Peyer's patch (tissue), 4 donors: Measurements from ENCODE around the gene IFNA1. TPM values are rescaled to one million over a fixed set of nuclear protein-coding genes. Genes with fewer than 3 reads are reported as not detected.
"Not testable (repeated sequence)": the region's sequence is repeated elsewhere in the genome, so short reads cannot be mapped to it uniquely, and the experiment has no call there.

Experiments used
- DNase-seq, 3 donors: peaks; one replicate each; pipeline ENCODE4 v3.0.0-alpha.2; 2017 to 2019
- H3K27ac ChIP-seq, 4 donors: fragments of 200-600 bp; sonication (generic); one replicate each; pipeline ENCODE4 v1.5.1; 2016 to 2019
- H3K27me3 ChIP-seq, 2 donors: fragments of 200-600 bp; sonication (generic); one replicate each; pipeline ENCODE4 v1.5.1; 2019
- H3K36me3 ChIP-seq, 3 donors: fragments of 200-600 bp; sonication (generic); one replicate each; pipeline ENCODE4 v1.5.1; 2016 to 2019
- H3K4me1 ChIP-seq, 4 donors: fragments of 200-600 bp; sonication (generic); one replicate each; pipeline ENCODE4 v1.5.1; 2016 to 2019
- H3K4me3 ChIP-seq, 4 donors: fragments of 200-600 bp; sonication (generic); 1 replicate in 3 of 4; 2 replicates in 1 of 4; pipeline ENCODE4 v1.5.1; 2016 to 2019; ENCODE audit warnings: mild to moderate bottlenecking in 1 of 4
- H3K9me3 ChIP-seq, 4 donors: fragments of 200-600 bp; sonication (generic); one replicate each; pipeline ENCODE4 v1.5.1; 2016 to 2019; ENCODE audit warnings: mild to moderate bottlenecking in 1 of 4
- POLR2A ChIP-seq, 2 donors: fragments of 450-650 bp; IDR thresholded peaks; one replicate each; pipeline ENCODE4 v1.5.1; 2017; ENCODE audit warnings: antibody characterized with exemption in 2 of 2, mild to moderate bottlenecking in 2 of 2, moderate library complexity in 2 of 2
- total RNA-seq, 4 donors: library from RNA; depleted of rRNA; stranded (reverse); fragments of >200 nt; gene quantifications; one replicate each; pipeline ENCODE4 v1.1.0, GENCODE V29; 2016
- TF ChIP-seq, protein P1 (sequence below), 6 experiments: fragments of 450-650 bp in 4 of 6; fragments of 200-600 bp in 2 of 6; sonication (generic) in 1 of 6; IDR thresholded peaks; one replicate each; pipeline ENCODE4 v1.5.1; 2017 to 2019; ENCODE audit warnings: antibody characterized with exemption in 6 of 6, mild to moderate bottlenecking in 3 of 6, moderate library complexity in 1 of 6

IFNA1 gene
- total RNA-seq, 4 donors from 2014 or later, result not detected

DNA sequence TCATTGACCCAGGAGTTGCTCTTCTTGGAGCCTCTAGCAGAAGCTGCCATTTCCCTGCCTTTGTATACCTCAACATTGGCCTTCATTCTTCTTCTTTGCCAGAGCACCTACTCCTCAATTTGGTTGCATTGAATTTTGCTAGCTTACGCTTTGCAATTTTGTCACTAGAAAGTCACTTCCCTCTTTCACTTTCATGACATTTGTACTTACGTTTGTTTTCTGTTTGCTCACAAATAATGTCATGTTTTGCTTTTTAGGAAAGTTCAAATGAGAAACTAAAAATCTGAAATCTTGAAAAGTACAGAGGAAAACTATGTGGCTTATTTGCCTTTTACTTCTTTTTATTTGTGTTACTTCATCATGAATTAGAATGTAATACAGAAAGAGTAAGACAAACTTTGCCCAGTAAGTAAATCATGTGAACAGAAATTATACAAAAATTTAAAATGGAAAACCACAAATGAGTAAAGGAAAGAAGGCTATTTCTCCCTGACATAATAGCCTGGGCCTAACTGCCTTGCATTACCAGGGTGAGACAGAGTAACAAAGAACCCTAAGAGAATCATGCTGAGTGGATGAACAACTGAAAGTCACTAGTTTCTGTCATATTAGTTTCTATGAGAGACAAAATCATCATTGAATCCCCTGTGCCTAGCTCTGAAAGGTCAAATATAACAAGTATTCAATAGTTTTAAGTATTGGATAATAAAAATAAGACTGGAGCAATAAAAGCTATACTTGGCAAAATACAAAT, 7.4 kb upstream of the IFNA1 start:
- no peak for DNase-seq
- Histone ChIP-seq H3K36me3 (no peaks in the 10 kb centered on the region), H3K9me3 (no peaks in the 10 kb centered on the region), H3K27me3 (no peaks in the 10 kb centered on the region), H3K27ac (no peak overlapping the region), H3K4me3 (no peak overlapping the region), H3K4me1 (no peaks in the 10 kb centered on the region)
- TF ChIP-seq POLR2A (IDR thresholded peaks at IDR 0.05), result no peak
- TF ChIP-seq, protein P1, sequence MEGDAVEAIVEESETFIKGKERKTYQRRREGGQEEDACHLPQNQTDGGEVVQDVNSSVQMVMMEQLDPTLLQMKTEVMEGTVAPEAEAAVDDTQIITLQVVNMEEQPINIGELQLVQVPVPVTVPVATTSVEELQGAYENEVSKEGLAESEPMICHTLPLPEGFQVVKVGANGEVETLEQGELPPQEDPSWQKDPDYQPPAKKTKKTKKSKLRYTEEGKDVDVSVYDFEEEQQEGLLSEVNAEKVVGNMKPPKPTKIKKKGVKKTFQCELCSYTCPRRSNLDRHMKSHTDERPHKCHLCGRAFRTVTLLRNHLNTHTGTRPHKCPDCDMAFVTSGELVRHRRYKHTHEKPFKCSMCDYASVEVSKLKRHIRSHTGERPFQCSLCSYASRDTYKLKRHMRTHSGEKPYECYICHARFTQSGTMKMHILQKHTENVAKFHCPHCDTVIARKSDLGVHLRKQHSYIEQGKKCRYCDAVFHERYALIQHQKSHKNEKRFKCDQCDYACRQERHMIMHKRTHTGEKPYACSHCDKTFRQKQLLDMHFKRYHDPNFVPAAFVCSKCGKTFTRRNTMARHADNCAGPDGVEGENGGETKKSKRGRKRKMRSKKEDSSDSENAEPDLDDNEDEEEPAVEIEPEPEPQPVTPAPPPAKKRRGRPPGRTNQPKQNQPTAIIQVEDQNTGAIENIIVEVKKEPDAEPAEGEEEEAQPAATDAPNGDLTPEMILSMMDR (IDR thresholded peaks at IDR 0.05), result no peak

DNA sequence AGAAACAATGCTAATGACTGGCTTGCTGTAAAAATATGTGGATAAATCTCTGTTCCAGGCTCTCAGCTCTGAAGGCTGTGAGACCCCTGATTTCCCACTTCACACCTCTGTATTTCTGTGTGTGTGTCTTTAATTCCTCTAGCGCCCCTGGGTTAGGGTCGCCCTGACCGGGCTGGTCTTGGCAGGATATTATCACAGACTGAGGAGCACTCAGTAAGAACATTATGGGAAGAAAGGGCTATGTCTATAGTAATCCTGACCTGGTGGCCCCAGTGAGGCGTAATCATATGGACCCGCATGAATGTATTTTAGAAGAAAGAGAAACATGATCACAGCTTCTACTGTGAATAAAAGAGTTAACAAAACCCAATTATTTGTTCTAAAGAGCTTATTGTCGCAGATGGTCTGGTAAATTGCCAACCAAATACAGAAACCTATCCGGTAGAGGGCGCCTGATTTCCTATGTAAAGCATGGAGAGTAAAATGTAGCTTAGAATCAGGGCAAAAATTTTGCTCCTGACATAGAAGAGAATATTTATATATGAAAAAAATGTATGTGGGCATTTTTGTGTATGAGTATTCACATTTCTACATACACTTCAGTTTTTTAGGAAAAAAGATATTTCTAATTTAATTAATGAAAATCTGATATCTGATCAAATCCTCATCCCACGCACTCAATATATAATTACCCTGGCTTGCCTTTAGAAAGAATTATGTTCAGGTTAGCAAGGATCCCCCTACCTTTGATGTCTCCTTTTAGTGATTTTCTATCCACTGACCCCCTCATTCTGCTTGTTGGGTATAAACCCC, 5.8 kb upstream of the IFNA1 start:
- Histone ChIP-seq H3K4me1 (no peaks in the 10 kb centered on the region), H3K9me3 (no peaks in the 10 kb centered on the region), H3K4me3 (no peak overlapping the region), H3K36me3 (no peaks in the 10 kb centered on the region), H3K27ac (no peak overlapping the region), H3K27me3 (no peaks in the 10 kb centered on the region)
- peak in 2 of 3 donors; percentile 52 to 75 for DNase-seq
- TF ChIP-seq POLR2A (IDR thresholded peaks at IDR 0.05), result no peak
- TF ChIP-seq, protein P1 (IDR thresholded peaks at IDR 0.05), result peak in 4 of 6 experiments; percentile 47 to 59 (median 52)

DNA sequence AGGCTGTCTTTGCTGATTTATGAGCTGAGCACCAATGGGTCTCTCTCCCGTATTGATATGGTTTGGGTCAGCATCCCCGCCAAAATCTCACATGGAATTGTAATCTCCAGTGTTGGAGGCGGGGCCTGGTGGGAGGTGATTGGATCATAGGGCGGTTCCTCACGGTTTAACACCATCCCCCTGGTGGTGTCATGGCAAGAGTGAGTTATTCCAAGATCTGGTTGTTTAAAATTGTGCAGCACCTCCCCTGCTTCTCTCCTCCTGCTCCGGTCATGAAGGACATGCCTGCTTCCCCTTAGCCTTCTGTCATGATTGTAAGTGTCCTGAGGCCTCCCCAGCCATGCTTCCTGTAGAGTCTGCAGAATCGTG, 5.2 kb upstream of the IFNA1 start:
- not testable (repeated sequence) for H3K4me1 ChIP-seq, H3K4me3 ChIP-seq, H3K36me3 ChIP-seq, DNase-seq, H3K27me3 ChIP-seq, H3K27ac ChIP-seq, H3K9me3 ChIP-seq

DNA sequence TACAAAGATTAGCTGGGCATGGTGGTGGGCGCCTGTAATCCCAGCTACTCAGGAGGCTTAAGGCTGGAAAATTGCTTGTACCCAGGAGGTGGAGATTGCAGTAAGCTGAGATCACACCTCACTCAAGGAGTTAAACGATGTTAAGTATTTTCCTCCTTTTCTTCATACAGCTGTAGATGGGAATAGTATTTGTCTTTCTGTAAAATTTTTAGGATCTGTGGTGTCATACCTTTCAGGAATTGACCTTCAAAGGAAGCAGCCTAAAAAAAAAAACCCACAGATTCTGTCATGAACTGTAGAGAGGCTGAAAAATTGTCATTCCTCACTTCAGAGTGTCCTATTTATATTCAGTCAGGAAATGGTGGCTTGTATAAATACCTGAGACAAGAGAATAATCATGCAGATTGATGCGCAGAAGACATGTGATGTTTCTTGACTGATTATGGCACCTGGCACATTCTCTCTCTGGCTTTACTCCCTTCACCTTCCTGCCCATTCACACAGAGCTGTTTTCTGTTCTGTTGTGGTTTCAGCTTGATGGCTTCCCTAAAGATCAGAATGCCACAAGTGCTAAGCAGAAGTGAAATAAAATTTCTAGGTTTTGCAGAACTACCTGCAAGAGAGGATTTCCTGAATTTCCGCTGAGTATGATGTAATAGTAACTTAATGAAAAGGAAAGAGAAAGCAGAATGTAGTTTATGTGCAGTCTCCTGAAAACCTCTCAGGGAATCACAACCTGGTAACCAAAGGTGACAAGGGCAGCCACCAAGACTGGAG, 3.8 kb downstream of the IFNA1 start:
- DNase-seq, result no peak
- Histone ChIP-seq H3K27me3 (no peaks in the 10 kb centered on the region), H3K36me3 (no peaks in the 10 kb centered on the region), H3K9me3 (no peaks in the 10 kb centered on the region), H3K4me1 (no peaks in the 10 kb centered on the region), H3K27ac (no peak overlapping the region), H3K4me3 (no peak overlapping the region)
- TF ChIP-seq, protein P1 (IDR thresholded peaks at IDR 0.05), result no peak
- TF ChIP-seq POLR2A (IDR thresholded peaks at IDR 0.05), result no peak

DNA sequence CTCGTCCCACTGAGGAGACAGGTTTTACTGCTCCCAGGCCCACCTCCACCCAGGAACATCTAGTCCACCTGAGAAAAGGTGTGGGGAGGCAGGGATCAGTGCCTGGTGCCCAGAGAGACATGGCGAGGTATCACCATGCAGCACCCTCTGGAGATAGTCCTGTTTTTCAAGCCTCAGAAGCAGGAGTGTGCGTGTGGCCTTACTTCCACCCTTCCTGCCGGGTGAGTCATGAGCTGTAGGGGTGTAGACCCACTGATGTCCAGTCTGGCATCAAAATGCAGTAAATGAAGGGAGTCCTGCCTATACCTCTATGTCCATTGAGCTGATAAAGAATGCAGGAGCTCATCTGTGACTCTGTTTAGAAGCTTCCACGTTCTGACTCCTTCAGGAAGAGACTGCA, 9.1 kb downstream of the IFNA1 start:
- not testable (repeated sequence) for H3K9me3 ChIP-seq, H3K27ac ChIP-seq, H3K27me3 ChIP-seq, DNase-seq, H3K36me3 ChIP-seq, H3K4me1 ChIP-seq, H3K4me3 ChIP-seq

DNA sequence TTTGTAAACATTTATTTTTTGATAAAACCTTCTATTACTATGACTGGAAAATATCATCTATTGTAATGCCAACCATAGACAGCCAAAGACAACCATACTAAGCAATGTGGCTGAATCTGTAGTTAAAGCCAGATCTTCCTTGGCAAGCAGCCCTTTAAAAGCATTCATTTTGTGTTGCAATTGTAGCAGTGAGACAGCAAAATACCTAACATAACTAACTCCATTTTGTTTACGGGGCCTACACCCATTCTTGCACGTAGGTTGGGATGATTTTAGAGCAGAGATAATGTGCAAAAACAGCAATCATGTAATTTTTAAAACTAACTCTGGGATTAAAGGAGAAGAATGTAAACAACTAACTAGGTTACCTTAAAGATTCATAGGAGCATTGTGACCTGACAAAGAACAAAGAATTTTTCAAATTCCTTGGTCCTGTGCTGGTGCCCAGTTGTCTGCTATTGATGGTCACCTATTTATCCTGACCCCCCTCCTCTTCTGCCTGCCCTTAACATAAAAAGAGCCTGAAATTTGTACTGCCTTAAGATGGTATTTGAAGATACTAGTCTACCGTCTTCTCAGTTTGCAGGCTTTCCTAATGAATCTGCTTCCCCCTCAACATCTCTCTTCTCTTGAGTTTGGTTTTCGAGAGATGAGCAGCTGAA, 10.6 kb downstream of the IFNA1 start:
- Histone ChIP-seq H3K36me3 (no peaks in the 10 kb centered on the region), H3K27ac (no peak overlapping the region), H3K9me3 (no peaks in the 10 kb centered on the region), H3K4me3 (no peak overlapping the region), H3K4me1 (no peaks in the 10 kb centered on the region), H3K27me3 (no peaks in the 10 kb centered on the region)
- TF ChIP-seq, protein P1 (IDR thresholded peaks at IDR 0.05), result no peak
- no peak for TF ChIP-seq POLR2A (IDR thresholded peaks at IDR 0.05)
- no peak for DNase-seq
